K562 (cell line): ENCODE measurements around the gene ANKRD66. TPM values are rescaled to one million over a fixed set of nuclear protein-coding genes. Genes with fewer than 3 reads are reported as not detected.

ENCODE experiments used
- ATAC-seq: fragments of 200-7000 bp; cut with Tn5 transposase; 3 replicates; pipeline ENCODE4 v1.9.1; 2020; ENCODE audit warnings: moderate library complexity
- BruUV-seq: library from RNA; stranded (reverse); fragments of 400-500 nt; replicated peaks from 2 replicates; lab custom pipeline; 2021; lab: Mats Ljungman, UMichigan
- CTCF ChIA-PET: fragments of 300-600 bp; formaldehyde crosslinking; extraction: SDS; loops from one replicate; lab custom pipeline; 2021; ENCODE audit warnings: low intra/inter-chr PET ratio; lab: Yijun Ruan, JAX
- POLR2A ChIA-PET: fragments of 300-600, 350-650 bp; sonication (Branson Sonifier 250); formaldehyde crosslinking; extraction: SDS; loops from one replicate; lab custom pipeline; 2021; ENCODE audit warnings: antibody characterized with exemption, inconsistent platforms; lab: Yijun Ruan, JAX
- DNase-seq, 4 experiments: peaks; one replicate each; pipeline versions ENCODE4 v3.0.0 to v3.0.0-alpha.2; 2011 to 2018; ENCODE audit warnings: low spot score in 3 of 4, mixed read lengths in 3 of 4; ENCODE audit errors: extremely low read depth in 1 of 4
- FAIRE-seq: peaks from 2 replicates; lab custom pipeline; 2011; peaks lifted over from hg19 to GRCh38; lab: Jason Lieb, UNC
- H2AFZ ChIP-seq: 2 replicates; pipeline ENCODE4 v1.6.0; 2011; ENCODE audit warnings: low read depth, low read length, control low read depth, inconsistent platforms
- H3K27ac ChIP-seq: fragments of 200-600 bp; 3 replicates; pipeline ENCODE4 v1.8.0; 2011; ENCODE audit warnings: low read depth, mild to moderate bottlenecking, control low read depth, inconsistent platforms, low read length, moderate library complexity, mixed read lengths; ENCODE audit errors: extremely low read depth
- H3K27me3 ChIP-seq, 2 experiments: fragments of 300-600 bp in 1 of 2; 2 replicates in 1 of 2; 3 replicates in 1 of 2; pipeline versions ENCODE4 v1.6.0 to v1.8.0; 2011; ENCODE audit warnings: inconsistent platforms in 2 of 2, low read length in 2 of 2, mild to moderate bottlenecking in 1 of 2, mixed read lengths in 1 of 2, moderate library complexity in 1 of 2; ENCODE audit not compliant: control insufficient read depth in 2 of 2, insufficient read depth in 2 of 2
- H3K36me3 ChIP-seq: fragments of 300-600 bp; 3 replicates; pipeline ENCODE4 v1.8.0; 2011; ENCODE audit warnings: mild to moderate bottlenecking, low read length, inconsistent platforms; ENCODE audit not compliant: control insufficient read depth, insufficient read depth
- H3K4me1 ChIP-seq, 2 experiments: fragments of 200-600 bp in 1 of 2; replicated peaks in 1 of 2; 2 replicates in 1 of 2; 3 replicates in 1 of 2; pipeline versions ENCODE4 v1.5.1 to v1.8.0; 2011; ENCODE audit warnings: inconsistent platforms in 2 of 2, low read length in 2 of 2, mild to moderate bottlenecking in 1 of 2, mixed read lengths in 1 of 2, moderate library complexity in 1 of 2; ENCODE audit not compliant: control insufficient read depth in 2 of 2, insufficient read depth in 2 of 2
- H3K4me2 ChIP-seq: 2 replicates; pipeline ENCODE4 v1.6.1; 2011; ENCODE audit warnings: low read length, control low read depth, inconsistent platforms, mixed read lengths; ENCODE audit not compliant: insufficient read depth
- H3K4me3 ChIP-seq: fragments of 200-600 bp; sonication (generic), shearing (Covaris generic); 2 replicates; pipeline ENCODE4 v1.5.1; 2016; ENCODE audit warnings: control low read depth, inconsistent platforms
- H3K79me2 ChIP-seq: fragments of 200-600 bp; 3 replicates; pipeline ENCODE4 v1.8.0; 2011; ENCODE audit warnings: low read length, inconsistent platforms; ENCODE audit not compliant: control insufficient read depth, insufficient read depth
- H3K9ac ChIP-seq, 2 experiments: 2 replicates each; pipeline versions ENCODE4 v1.6.0 to v1.6.1; 2011; ENCODE audit warnings: low read depth in 2 of 2, low read length in 2 of 2, control low read depth in 1 of 2, inconsistent platforms in 1 of 2, mild to moderate bottlenecking in 1 of 2, mixed read lengths in 1 of 2; ENCODE audit not compliant: insufficient read depth in 1 of 2
- H3K9me1 ChIP-seq: one replicate; pipeline ENCODE4 v1.6.0; 2011; ENCODE audit warnings: inconsistent platforms, mild to moderate bottlenecking, low read length, moderate library complexity; ENCODE audit not compliant: control insufficient read depth, insufficient read depth
- H3K9me3 ChIP-seq: replicated peaks from 2 replicates; pipeline ENCODE4 v1.5.1; 2011; ENCODE audit warnings: low read depth, low read length, inconsistent platforms; ENCODE audit not compliant: control insufficient read depth, insufficient read depth
- H4K20me1 ChIP-seq: replicated peaks from 2 replicates; pipeline ENCODE4 v1.6.1; 2011; ENCODE audit warnings: low read length, inconsistent platforms, mixed read lengths; ENCODE audit not compliant: control insufficient read depth, insufficient read depth
- HNRNPUL1 ChIP-seq: fragments of 200-400 bp; formaldehyde crosslinking; IDR thresholded peaks from 2 replicates; pipeline ENCODE4 v1.6.1; 2017; ENCODE audit warnings: low read length
- L3MBTL2 ChIP-seq: fragments of 450-650 bp; IDR thresholded peaks from 2 replicates; pipeline ENCODE4 v1.6.1; 2016; ENCODE audit warnings: mild to moderate bottlenecking, moderate library complexity
- MAFK ChIP-seq: IDR thresholded peaks from 2 replicates; pipeline ENCODE4 v1.6.1; 2011; ENCODE audit warnings: low read length, improper control_type of control experiment
- MBD2 ChIP-seq: sonication (generic); IDR thresholded peaks from 2 replicates; pipeline ENCODE4 v1.6.1; 2016; ENCODE audit warnings: low read depth, borderline replicate concordance
- NR2C1 ChIP-seq, 2 experiments: fragments of 450-650 bp; IDR thresholded peaks; 2 replicates each; pipeline ENCODE4 v1.6.1; 2017; ENCODE audit warnings: mild to moderate bottlenecking in 2 of 2, antibody characterized with exemption in 1 of 2, inconsistent platforms in 1 of 2, missing compliant biosample characterization in 1 of 2, missing genetic modification characterization in 1 of 2
- PTBP1 ChIP-seq: fragments of 200-400 bp; formaldehyde crosslinking; IDR thresholded peaks from 2 replicates; pipeline ENCODE4 v1.6.1; 2017; ENCODE audit warnings: low read depth, low read length
- SREBF1 ChIP-seq: fragments of 150-350 bp; IDR thresholded peaks from 2 replicates; pipeline ENCODE4 v1.6.1; 2014; ENCODE audit warnings: antibody characterized with exemption, low read depth, low read length, borderline replicate concordance
- ZKSCAN3 ChIP-seq: fragments of 250-450 bp; sonication (Bioruptor Pico); IDR thresholded peaks from 2 replicates; pipeline ENCODE4 v1.4.0; 2020
- ZNF212 ChIP-seq: fragments of 450-650 bp; formaldehyde crosslinking; IDR thresholded peaks from 2 replicates; pipeline ENCODE4 v1.4.0; 2020; ENCODE audit warnings: mild to moderate bottlenecking
- ZNF57 ChIP-seq: fragments of 450-650 bp; formaldehyde crosslinking; IDR thresholded peaks from 2 replicates; pipeline ENCODE4 v1.4.0; 2020; ENCODE audit warnings: mild to moderate bottlenecking, moderate library complexity
- ZNF668 ChIP-seq: fragments of 250-450 bp; sonication (Bioruptor Pico); IDR thresholded peaks from 2 replicates; pipeline ENCODE4 v1.8.0; 2022; ENCODE audit warnings: mild to moderate bottlenecking, inconsistent platforms
- WGBS: fragments of 100-300 bp; shearing (Covaris generic); methylation state at CpG from one replicate; pipeline ENCODE4 v1.1.6; 2016; ENCODE audit warnings: low coverage, mixed read lengths; ENCODE audit not compliant: insufficient coverage; ENCODE audit errors: missing lambda C conversion rate; 5-methylcytosine and 5-hydroxymethylcytosine counted together
- in situ Hi-C: fragments of 300-500 bp; cut with MboI; formaldehyde crosslinking; loops from 4 replicates; pipeline ENCODE4 v1.15.0; 2018; ENCODE audit warnings: inconsistent platforms, mixed read lengths
- intact Hi-C: fragments of 100-400 bp; cut with micrococcal nuclease; formaldehyde crosslinking; loops from 2 replicates; pipeline ENCODE4 v1.14.2; 2022
- polyA plus RNA-seq, 8 experiments: library from polyadenylated mRNA; depleted of rRNA in 4 of 8; stranded (reverse) in 5 of 8; unstranded in 3 of 8; fragments of >200 nt; fragmentation: Nextera tagmentation in 2 of 8; fragmentation: Illumina TruSeq in 1 of 8; extraction: Ambion mirVana in 2 of 8; extraction: Trizol in 1 of 8; gene quantifications; 2 replicates each; pipeline versions ENCODE4 v1.2.1 to v1.2.3, GENCODE V29; 2011 to 2014; ENCODE audit warnings: inconsistent platforms in 1 of 8, missing spikeins in 1 of 8
- total RNA-seq, 7 experiments: library from RNA; depleted of rRNA in 6 of 7; stranded (reverse); fragments of >200 nt in 6 of 7; fragmentation: Illumina TruSeq in 2 of 7; extraction: Trizol in 2 of 7; gene quantifications; 2 replicates each; pipeline versions ENCODE4 v1.2.1 to v1.2.3, GENCODE V29; 2011 to 2021; ENCODE audit warnings: low replicate concordance in 1 of 7
- TF ChIP-seq, protein P1 (sequence below): fragments of 450-650 bp; IDR thresholded peaks from 2 replicates; pipeline ENCODE4 v1.6.1; 2016
- TF ChIP-seq, protein P2 (sequence below): fragments of 250-450 bp; sonication (Bioruptor Pico); IDR thresholded peaks from 2 replicates; pipeline ENCODE4 v1.8.0; 2022; ENCODE audit warnings: inconsistent platforms, mild to moderate bottlenecking, moderate library complexity, borderline replicate concordance

ANKRD66 gene
- total and polyA plus RNA-seq, 9 of the 15 experiments (the other 6 are each of a cell fraction or from before 2014, with no cell fraction given), result not detected

DNA sequence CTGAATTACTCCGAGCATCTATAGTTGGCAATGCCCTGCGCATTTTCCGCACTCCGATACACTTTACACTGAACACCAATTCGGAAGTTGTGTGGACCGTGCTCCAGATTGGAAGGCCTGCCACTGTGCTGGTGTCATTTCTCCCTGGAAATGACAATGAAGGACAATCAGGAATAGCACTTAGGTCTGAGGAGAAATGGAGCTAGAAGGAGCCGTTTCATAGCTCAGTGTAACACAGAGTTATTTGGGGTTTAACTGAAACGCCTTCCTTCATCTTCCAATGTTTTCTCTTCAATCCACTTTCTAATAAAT, 11.1 kb upstream of the ANKRD66 start:
- Histone ChIP-seq H3K27ac (no peak overlapping the region), H3K9me3 (no peaks in the 10 kb centered on the region), H3K27me3 (peaks cover 6 to 16% of the 10 kb centered on the region in 2 experiments; a peak in 4 of 5 replicates), H3K4me1 (peaks cover 0 to 7% of the 10 kb centered on the region in 2 experiments; a peak in 1 of 5 replicates), H3K9ac (no peak overlapping the region), H3K4me3 (no peak overlapping the region), H3K36me3 (no peaks in the 10 kb centered on the region), H3K79me2 (no peaks in the 10 kb centered on the region), H2AFZ (no peak overlapping the region), H4K20me1 (no peaks in the 10 kb centered on the region), H3K4me2 (no peak overlapping the region), H3K9me1 (no peaks in the 10 kb centered on the region)
- in situ Hi-C loops, result no loop called here
- WGBS, result under 1% methylated on average over 8 of the region's 8 CpGs
- ATAC-seq (no peak), FAIRE-seq (no peak), DNase-seq (no peak)
- no TSS peak for BruUV-seq
- no peak for TF ChIP-seq ZKSCAN3
- no peak for TF ChIP-seq ZNF668 (CRISPR knock-in tag)
- TF ChIP-seq, protein P1, sequence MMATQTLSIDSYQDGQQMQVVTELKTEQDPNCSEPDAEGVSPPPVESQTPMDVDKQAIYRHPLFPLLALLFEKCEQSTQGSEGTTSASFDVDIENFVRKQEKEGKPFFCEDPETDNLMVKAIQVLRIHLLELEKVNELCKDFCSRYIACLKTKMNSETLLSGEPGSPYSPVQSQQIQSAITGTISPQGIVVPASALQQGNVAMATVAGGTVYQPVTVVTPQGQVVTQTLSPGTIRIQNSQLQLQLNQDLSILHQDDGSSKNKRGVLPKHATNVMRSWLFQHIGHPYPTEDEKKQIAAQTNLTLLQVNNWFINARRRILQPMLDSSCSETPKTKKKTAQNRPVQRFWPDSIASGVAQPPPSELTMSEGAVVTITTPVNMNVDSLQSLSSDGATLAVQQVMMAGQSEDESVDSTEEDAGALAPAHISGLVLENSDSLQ, result no peak
- TF ChIP-seq HNRNPUL1, result no peak
- no peak for TF ChIP-seq NR2C1 (IDR thresholded peaks at IDR 0.05)
- no peak for TF ChIP-seq NR2C1 (tag; IDR thresholded peaks at IDR 0.05)
- TF ChIP-seq ZNF57 (CRISPR knock-in tag), result no peak
- TF ChIP-seq SREBF1, result no peak
- no peak for TF ChIP-seq MAFK
- TF ChIP-seq PTBP1, result no peak
- no peak for TF ChIP-seq ZNF212 (CRISPR knock-in tag)
- TF ChIP-seq MBD2, result no peak
- TF ChIP-seq L3MBTL2, result no peak
- TF ChIP-seq, protein P2, sequence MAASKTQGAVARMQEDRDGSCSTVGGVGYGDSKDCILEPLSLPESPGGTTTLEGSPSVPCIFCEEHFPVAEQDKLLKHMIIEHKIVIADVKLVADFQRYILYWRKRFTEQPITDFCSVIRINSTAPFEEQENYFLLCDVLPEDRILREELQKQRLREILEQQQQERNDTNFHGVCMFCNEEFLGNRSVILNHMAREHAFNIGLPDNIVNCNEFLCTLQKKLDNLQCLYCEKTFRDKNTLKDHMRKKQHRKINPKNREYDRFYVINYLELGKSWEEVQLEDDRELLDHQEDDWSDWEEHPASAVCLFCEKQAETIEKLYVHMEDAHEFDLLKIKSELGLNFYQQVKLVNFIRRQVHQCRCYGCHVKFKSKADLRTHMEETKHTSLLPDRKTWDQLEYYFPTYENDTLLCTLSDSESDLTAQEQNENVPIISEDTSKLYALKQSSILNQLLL (CRISPR knock-in tag), result no peak
- intact Hi-C loops, result no loop called here
- ChIA-PET CTCF (no interaction called here), POLR2A (no interaction called here)
